NB4 (cell line): ENCODE data around the gene USB1.

ENCODE experiments used
- DNase-seq: peaks from one replicate; pipeline ENCODE4 v3.0.0; 2010; ENCODE audit warnings: low read depth
- H3K4me3 ChIP-seq: one replicate; pipeline ENCODE4 v1.5.1; 2011; ENCODE audit warnings: mild to moderate bottlenecking, low read depth, low read length, moderate library complexity
- CTCF ChIP-seq: IDR thresholded peaks from one replicate; pipeline ENCODE4 v1.5.1; 2012; ENCODE audit warnings: low read depth, low read length
- MAX ChIP-seq: IDR thresholded peaks from 2 replicates; pipeline ENCODE4 v1.6.1; 2011; ENCODE audit warnings: low read depth, low read length
- MYC ChIP-seq: IDR thresholded peaks from 2 replicates; pipeline ENCODE4 v1.6.1; 2011; ENCODE audit warnings: low read depth, low read length
- POLR2A ChIP-seq: IDR thresholded peaks from 2 replicates; pipeline ENCODE4 v1.6.1; 2011; ENCODE audit warnings: mild to moderate bottlenecking; ENCODE audit not compliant: insufficient read length; ENCODE audit errors: extremely low read depth

USB1 gene

GRCh38 chr16:58051821-58052603 lies 50.8 kb downstream of the USB1 start:
- TF ChIP-seq CTCF, result no peak
- TF ChIP-seq MAX, result no peak
- no peak for TF ChIP-seq MYC
- no peak for TF ChIP-seq POLR2A

GRCh38 chr16:58053682-58054005 lies 52.4 kb downstream of the USB1 start:
- no peak for TF ChIP-seq POLR2A
- no peak for TF ChIP-seq MYC
- TF ChIP-seq CTCF, result no peak
- TF ChIP-seq MAX, result no peak
- H3K4me3 ChIP-seq, result no peak overlapping the region
- DNase-seq, result no peak

More at GRCh38 chr16:58051821-58052603, 50.8 kb downstream of the USB1 start:
- no peak for DNase-seq
- H3K4me3 ChIP-seq, result no peak overlapping the region

- no peak overlapping the region for H3K4me3 ChIP-seq
- DNase-seq, result no peak
- TF ChIP-seq MAX, result no peak
- TF ChIP-seq MYC, result no peak
- TF ChIP-seq POLR2A, result no peak
- TF ChIP-seq CTCF, result no peak
Observed at GRCh38 chr16:58054289-58054688, 53.1 kb downstream of the USB1 start.

- H3K4me3 ChIP-seq, result no peak overlapping the region
- no peak for DNase-seq
Observed at GRCh38 chr16:58056580-58056979, 55.4 kb downstream of the USB1 start.

GRCh38 chr16:58057121-58057520 lies 55.9 kb downstream of the USB1 start:
- DNase-seq, result no peak
- H3K4me3 ChIP-seq, result no peak overlapping the region
- TF ChIP-seq CTCF, result no peak
- TF ChIP-seq POLR2A, result no peak
- TF ChIP-seq MAX, result no peak
- TF ChIP-seq MYC, result no peak

More at GRCh38 chr16:58056580-58056979, 55.4 kb downstream of the USB1 start:
- TF ChIP-seq CTCF (no peak), MAX (no peak)
